ENCODE data around the gene GSTM2.
"Not testable (repeated sequence)": the region's sequence is repeated elsewhere in the genome, so short reads cannot be mapped to it uniquely, and the experiment has no call there.

Gene GSTM2

GRCh38 chr1:109659997-109660690 is 7.7 kb upstream of the GSTM2 start:
- H3K4me1 ChIP-seq (ENCODE audit: control insufficient read depth, low read length), result peaks cover 9% of the 10 kb centered on the region
- no peaks in the 10 kb centered on the region for H4K20me1 ChIP-seq (ENCODE audit: control insufficient read depth, insufficient read depth, low read depth, low read length)

GRCh38 chr1:109660691-109661026 is 7.2 kb upstream of the GSTM2 start:
- not testable (repeated sequence) for H3F3A ChIP-seq (ENCODE audit: control insufficient read depth, insufficient read depth); H3K36me3 ChIP-seq (ENCODE audit: control insufficient read depth, low read length); H3K9me2 ChIP-seq (replicated peaks; ENCODE audit: control insufficient read depth, low read length); H4K20me1 ChIP-seq (ENCODE audit: control insufficient read depth, insufficient read depth, low read depth, low read length); H3K4me2 ChIP-seq (ENCODE audit: low read length); H3K4me3 ChIP-seq (ENCODE audit: low read length); H3K79me2 ChIP-seq (ENCODE audit: control insufficient read depth, low read length); H3K9me3 ChIP-seq (ENCODE audit: control insufficient read depth, insufficient read depth, low read length); H3K4me1 ChIP-seq (ENCODE audit: control insufficient read depth, low read length); H3K27me3 ChIP-seq (ENCODE audit: control insufficient read depth, low read length); H3K27ac ChIP-seq (ENCODE audit: low read depth, low read length)

More at GRCh38 chr1:109659997-109660690, 7.7 kb upstream of the GSTM2 start:
- Histone ChIP-seq H3K27me3 (ENCODE audit: control insufficient read depth, low read length) (no peaks in the 10 kb centered on the region), H3K27ac (ENCODE audit: low read depth, low read length) (no peak overlapping the region), H3F3A (ENCODE audit: control insufficient read depth, insufficient read depth) (no peaks in the 10 kb centered on the region), H3K9me2 (replicated peaks; ENCODE audit: control insufficient read depth, low read length) (no peaks in the 10 kb centered on the region), H3K9me3 (ENCODE audit: control insufficient read depth, insufficient read depth, low read length) (no peaks in the 10 kb centered on the region), H3K4me2 (ENCODE audit: low read length) (no peak overlapping the region), H3K79me2 (ENCODE audit: control insufficient read depth, low read length) (no peaks in the 10 kb centered on the region), H3K36me3 (ENCODE audit: control insufficient read depth, low read length) (no peaks in the 10 kb centered on the region), H3K4me3 (ENCODE audit: low read length) (no peak overlapping the region)
- TF ChIP-seq CTCF (IDR thresholded peaks at IDR 0.05; ENCODE audit: low read depth, low read length, poor library complexity, severe bottlenecking) (no peak), EZH2phosphoT487 (IDR thresholded peaks at IDR 0.05; ENCODE audit: borderline replicate concordance, low read length) (no peak)

GRCh38 chr1:109661391-109661790 is 6.5 kb upstream of the GSTM2 start:
- no peaks in the 10 kb centered on the region for H3K79me2 ChIP-seq (ENCODE audit: control insufficient read depth, low read length)
- H3K4me1 ChIP-seq (ENCODE audit: control insufficient read depth, low read length), result 0 out of 2 replicates have a peak, but pooled peaks cover 1% of the 10 kb centered on the region
- TF ChIP-seq CTCF (IDR thresholded peaks at IDR 0.05; ENCODE audit: low read depth, low read length, poor library complexity, severe bottlenecking) (no peak), EZH2phosphoT487 (IDR thresholded peaks at IDR 0.05; ENCODE audit: borderline replicate concordance, low read length) (no peak)

GRCh38 chr1:109664671-109665070 is 3.2 kb upstream of the GSTM2 start:
- Histone ChIP-seq H3K9me2 (replicated peaks; ENCODE audit: control insufficient read depth, low read length) (no peaks in the 10 kb centered on the region), H3K4me2 (ENCODE audit: low read length) (no peak overlapping the region), H3F3A (ENCODE audit: control insufficient read depth, insufficient read depth) (no peaks in the 10 kb centered on the region), H3K79me2 (ENCODE audit: control insufficient read depth, low read length) (no peaks in the 10 kb centered on the region), H3K36me3 (ENCODE audit: control insufficient read depth, low read length) (no peaks in the 10 kb centered on the region), H3K4me3 (ENCODE audit: low read length) (no peak overlapping the region), H3K27me3 (ENCODE audit: control insufficient read depth, low read length) (no peaks in the 10 kb centered on the region), H3K4me1 (ENCODE audit: control insufficient read depth, low read length) (peaks cover 4% of the 10 kb centered on the region; the same call in 1 of the 2 replicates), H4K20me1 (ENCODE audit: control insufficient read depth, insufficient read depth, low read depth, low read length) (no peaks in the 10 kb centered on the region), H3K27ac (ENCODE audit: low read depth, low read length) (no peak overlapping the region), H3K9me3 (ENCODE audit: control insufficient read depth, insufficient read depth, low read length) (no peaks in the 10 kb centered on the region)
- TF ChIP-seq EZH2phosphoT487 (IDR thresholded peaks at IDR 0.05; ENCODE audit: borderline replicate concordance, low read length) (no peak), CTCF (IDR thresholded peaks at IDR 0.05; ENCODE audit: low read depth, low read length, poor library complexity, severe bottlenecking) (no peak)

More at GRCh38 chr1:109661391-109661790, 6.5 kb upstream of the GSTM2 start:
- no peaks in the 10 kb centered on the region for H3F3A ChIP-seq (ENCODE audit: control insufficient read depth, insufficient read depth)
- no peak overlapping the region for H3K27ac ChIP-seq (ENCODE audit: low read depth, low read length)
- no peaks in the 10 kb centered on the region for H3K9me3 ChIP-seq (ENCODE audit: control insufficient read depth, insufficient read depth, low read length)
- H3K36me3 ChIP-seq (ENCODE audit: control insufficient read depth, low read length), result no peaks in the 10 kb centered on the region
- no peak overlapping the region for H3K4me3 ChIP-seq (ENCODE audit: low read length)
- no peaks in the 10 kb centered on the region for H3K9me2 ChIP-seq (replicated peaks; ENCODE audit: control insufficient read depth, low read length)
- no peak overlapping the region for H3K4me2 ChIP-seq (ENCODE audit: low read length)
- H4K20me1 ChIP-seq (ENCODE audit: control insufficient read depth, insufficient read depth, low read depth, low read length), result no peaks in the 10 kb centered on the region
- H3K27me3 ChIP-seq (ENCODE audit: control insufficient read depth, low read length), result no peaks in the 10 kb centered on the region

Data from DOHH2 (cell line).